ENCODE measurements around the gene DNAI2. TPM values are rescaled to one million over a fixed set of nuclear protein-coding genes. Genes with fewer than 3 reads are reported as not detected.

DNAI2 gene
- total RNA-seq, 2 donors from 2014 or later: not detected

DNA sequence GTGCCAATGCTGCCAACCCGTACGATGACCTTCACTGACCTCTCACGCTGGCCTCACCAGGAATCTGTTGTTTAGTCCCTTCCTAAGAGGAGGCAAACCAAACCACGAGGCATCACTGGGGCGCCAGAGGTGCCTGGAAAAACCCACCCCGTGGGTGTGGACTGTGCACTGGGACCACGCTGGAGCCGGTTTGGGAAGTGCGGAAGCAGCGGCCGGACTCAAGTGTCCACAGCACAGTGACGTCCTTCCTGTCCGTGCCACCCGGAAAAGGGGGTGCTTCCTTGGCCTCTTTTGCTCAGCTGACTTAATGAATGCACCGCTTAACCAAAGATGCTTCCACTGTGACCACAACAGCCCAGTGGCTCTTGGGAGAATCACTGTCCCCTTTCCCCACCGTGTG, 43.0 kb downstream of the DNAI2 start:
- Histone ChIP-seq H3K27ac (ENCODE audit: low read depth, low read length) (no peak overlapping the region), H3K9ac (ENCODE audit: extremely low read depth, low read length, poor library complexity, severe bottlenecking) (no peak overlapping the region), H3K4me3 (ENCODE audit: low read length) (no peak overlapping the region), H3K9me3 (ENCODE audit: control insufficient read depth, low read length) (peaks cover 4% of the 10 kb centered on the region), H3K36me3 (ENCODE audit: control insufficient read depth, insufficient read depth, low read length) (no peaks in the 10 kb centered on the region), H3K27me3 (ENCODE audit: control insufficient read depth, insufficient read depth, low read length, poor library complexity, severe bottlenecking) (no peaks in the 10 kb centered on the region), H3K4me1 (ENCODE audit: control insufficient read depth, insufficient read depth, low read length) (no peaks in the 10 kb centered on the region)
- DNase-seq: no peak
- Mint-ChIP-seq H3K27me3 (ENCODE audit: insufficient read depth) (peaks cover 18% of the 10 kb centered on the region), H3K27ac (no peak overlapping the region), H3K9me3 (peaks cover 9% of the 10 kb centered on the region), H3K4me1 (no peaks in the 10 kb centered on the region), H3K4me3 (no peak overlapping the region), H3K36me3 (ENCODE audit: low read depth) (no peaks in the 10 kb centered on the region)
- no peak for TF ChIP-seq CTCF (conservative IDR thresholded peaks at IDR 0.05)
- WGBS, 2 experiments (ENCODE audit: insufficient coverage in 1 of 2, insufficient read length in 1 of 2): 87 to 90% methylated on average over 14 to 16 of the region's 16 CpGs

- Histone ChIP-seq H3K27ac (ENCODE audit: low read depth, low read length) (no peak overlapping the region), H3K27me3 (ENCODE audit: control insufficient read depth, insufficient read depth, low read length, poor library complexity, severe bottlenecking) (peaks cover 4% of the 10 kb centered on the region), H3K36me3 (ENCODE audit: control insufficient read depth, insufficient read depth, low read length) (no peaks in the 10 kb centered on the region), H3K4me3 (ENCODE audit: low read length) (no peak overlapping the region), H3K9ac (ENCODE audit: extremely low read depth, low read length, poor library complexity, severe bottlenecking) (no peak overlapping the region), H3K4me1 (ENCODE audit: control insufficient read depth, insufficient read depth, low read length) (no peaks in the 10 kb centered on the region), H3K9me3 (ENCODE audit: control insufficient read depth, low read length) (no peaks in the 10 kb centered on the region)
- no peak for DNase-seq
- Mint-ChIP-seq H3K27me3 (ENCODE audit: insufficient read depth) (peaks cover 17% of the 10 kb centered on the region), H3K36me3 (ENCODE audit: low read depth) (no peaks in the 10 kb centered on the region), H3K4me1 (no peaks in the 10 kb centered on the region), H3K27ac (no peak overlapping the region), H3K4me3 (no peak overlapping the region), H3K9me3 (no peaks in the 10 kb centered on the region)
- WGBS, 2 experiments (ENCODE audit: insufficient coverage in 1 of 2, insufficient read length in 1 of 2): 93 to 96% methylated on average over 10 of the region's 10 CpGs
- TF ChIP-seq CTCF (conservative IDR thresholded peaks at IDR 0.05): no peak
Measured at GRCh38 chr17:74318391-74318790, 44.4 kb downstream of the DNAI2 start.

GRCh38 chr17:74324521-74324920, 50.5 kb downstream of the DNAI2 start:
- TF ChIP-seq CTCF (conservative IDR thresholded peaks at IDR 0.05): no peak
- Histone ChIP-seq H3K4me1 (ENCODE audit: control insufficient read depth, insufficient read depth, low read length) (no peaks in the 10 kb centered on the region), H3K9me3 (ENCODE audit: control insufficient read depth, low read length) (no peaks in the 10 kb centered on the region), H3K27me3 (ENCODE audit: control insufficient read depth, insufficient read depth, low read length, poor library complexity, severe bottlenecking) (peaks cover 36% of the 10 kb centered on the region), H3K36me3 (ENCODE audit: control insufficient read depth, insufficient read depth, low read length) (no peaks in the 10 kb centered on the region), H3K9ac (ENCODE audit: extremely low read depth, low read length, poor library complexity, severe bottlenecking) (no peak overlapping the region), H3K27ac (ENCODE audit: low read depth, low read length) (no peak overlapping the region), H3K4me3 (ENCODE audit: low read length) (no peak overlapping the region)
- H3K4me3 Mint-ChIP-seq: no peak overlapping the region
- peaks cover 60% of the 10 kb centered on the region for H3K27me3 Mint-ChIP-seq (ENCODE audit: insufficient read depth)
- no peak overlapping the region for H3K27ac Mint-ChIP-seq
- H3K9me3 Mint-ChIP-seq: no peaks in the 10 kb centered on the region
- no peaks in the 10 kb centered on the region for H3K36me3 Mint-ChIP-seq (ENCODE audit: low read depth)
- no peak for DNase-seq
- 87 to 97% methylated on average over 4 to 6 of the region's 6 CpGs for WGBS, 2 experiments (ENCODE audit: insufficient coverage in 1 of 2, insufficient read length in 1 of 2)
- peaks cover 9% of the 10 kb centered on the region for H3K4me1 Mint-ChIP-seq
